GM21576 (cell line): ENCODE data around the gene PLEKHA6.
"Not testable (repeated sequence)": the region's sequence is repeated elsewhere in the genome, so short reads cannot be mapped to it uniquely, and the experiment has no call there.

Experiments used
- ATAC-seq: cut with Tn5 transposase; IDR thresholded peaks from one replicate; pipeline ENCODE4 v1.9.1; 2021; ENCODE audit warnings: mild to moderate bottlenecking, moderate library complexity; ENCODE audit not compliant: unreplicated experiment

PLEKHA6 gene

DNA sequence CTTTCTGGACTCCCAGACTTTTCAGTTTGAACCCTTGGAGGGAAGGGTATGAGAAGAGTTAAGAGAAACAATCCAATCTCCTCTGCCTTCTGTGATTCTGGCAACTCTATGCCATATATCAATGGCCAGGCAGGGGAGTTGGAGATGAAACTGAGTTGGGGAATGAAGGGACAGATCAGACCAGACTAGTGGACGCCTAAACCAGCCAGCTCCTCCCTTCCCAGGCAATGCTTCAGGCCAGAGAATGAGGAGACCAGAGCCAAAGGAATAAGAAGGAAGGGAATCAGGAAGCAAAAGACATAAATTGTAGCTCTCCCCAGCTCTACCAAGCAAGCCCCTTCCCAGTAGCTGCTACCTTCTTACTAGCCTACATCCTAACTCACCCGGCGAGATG is 22.7 kb downstream of the PLEKHA6 start:
- no peak for ATAC-seq

DNA sequence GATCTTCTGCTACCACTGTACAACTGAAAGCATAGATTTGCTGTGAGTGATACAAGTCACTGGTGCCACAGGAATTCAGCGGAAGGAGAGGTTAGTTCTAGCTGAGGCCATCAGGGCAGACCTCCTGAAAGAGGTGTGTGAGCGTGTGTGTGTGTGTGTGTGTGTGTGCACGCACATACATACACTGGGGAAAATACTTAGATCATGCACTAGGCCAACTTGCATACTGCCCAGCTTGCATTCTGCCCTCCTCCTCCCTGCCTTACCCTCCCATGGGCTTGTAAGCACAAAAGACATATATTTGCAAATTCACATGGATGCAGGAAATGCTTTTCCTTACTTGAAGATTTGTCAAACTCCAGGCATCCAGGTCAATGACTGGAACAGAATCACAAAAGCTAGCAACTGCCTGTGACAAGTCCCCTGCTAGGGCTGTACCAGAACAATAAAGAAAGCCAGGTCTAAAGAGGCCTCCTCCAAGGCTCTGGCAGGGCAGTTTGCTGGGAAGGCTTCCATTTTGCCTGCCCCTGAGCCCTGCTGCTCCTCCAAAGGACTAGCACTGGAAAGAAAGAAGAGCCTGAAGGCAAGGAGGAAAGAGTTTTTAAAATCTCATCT is 23.2 kb downstream of the PLEKHA6 start:
- no peak for ATAC-seq

DNA sequence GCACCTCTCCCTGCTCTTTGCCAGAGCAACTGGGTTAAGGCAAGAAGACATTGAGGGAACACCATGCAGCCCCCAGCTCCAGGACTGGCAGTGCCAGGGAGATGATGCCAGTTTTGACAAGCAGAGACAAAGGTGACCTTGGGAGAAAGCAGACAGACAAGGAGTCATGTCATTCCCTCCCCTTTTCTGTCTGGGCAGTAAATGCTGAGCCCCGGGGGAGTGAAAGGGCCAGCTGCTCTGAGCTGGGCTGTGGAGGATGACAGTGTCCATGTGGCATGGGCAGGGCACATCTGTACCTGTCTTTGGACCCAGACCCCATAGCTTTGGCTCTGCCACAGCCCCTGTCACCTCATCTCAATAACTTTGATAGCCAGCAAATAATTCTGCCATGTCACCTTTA is 24.2 kb downstream of the PLEKHA6 start:
- no peak for ATAC-seq

GRCh38 chr1:204335085-204335484 is 24.6 kb downstream of the PLEKHA6 start:
- ATAC-seq = no peak

DNA sequence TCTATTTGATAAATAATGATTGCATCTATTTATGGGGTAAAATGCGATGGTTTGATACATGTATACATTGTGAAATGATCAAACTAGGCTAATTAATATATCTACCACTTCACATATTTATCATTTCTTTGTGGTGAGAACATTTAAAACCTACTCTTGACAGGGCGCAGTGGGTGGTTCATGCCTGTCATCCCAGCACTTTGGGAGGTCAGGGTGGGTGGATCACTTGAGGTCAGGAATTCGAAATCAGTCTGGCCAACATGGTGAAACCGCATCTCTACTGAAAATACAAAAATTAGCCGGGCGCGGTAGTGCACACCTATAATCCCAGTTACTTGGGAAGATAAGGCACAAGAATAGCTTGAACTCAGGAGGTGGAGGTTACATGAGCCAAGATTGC is 25.3 kb downstream of the PLEKHA6 start:
- no peak for ATAC-seq

GRCh38 chr1:204333427-204333826 is 26.3 kb downstream of the PLEKHA6 start:
- no peak for ATAC-seq

GRCh38 chr1:204331847-204332487 is 27.8 kb downstream of the PLEKHA6 start:
- ATAC-seq = no peak

DNA sequence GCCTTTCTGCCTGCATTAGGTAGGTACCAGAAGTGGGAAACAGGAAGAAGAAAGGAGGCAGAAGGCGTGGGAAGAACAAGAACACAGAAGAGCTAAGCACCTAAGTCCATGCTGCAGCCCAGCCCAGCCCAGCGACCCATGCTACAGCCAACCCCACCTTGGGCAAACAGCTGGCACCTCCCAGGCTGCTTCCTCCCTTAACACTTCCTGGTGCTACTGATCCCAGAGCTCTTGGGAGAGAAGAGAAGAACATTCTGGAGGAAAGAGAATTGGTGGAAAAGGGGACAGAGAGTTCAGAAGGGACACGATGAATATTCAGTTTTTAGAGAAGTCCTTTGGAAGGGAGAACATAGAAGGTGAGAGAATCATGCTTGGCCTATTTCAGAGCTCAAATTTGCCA is 28.5 kb downstream of the PLEKHA6 start:
- no peak for ATAC-seq

DNA sequence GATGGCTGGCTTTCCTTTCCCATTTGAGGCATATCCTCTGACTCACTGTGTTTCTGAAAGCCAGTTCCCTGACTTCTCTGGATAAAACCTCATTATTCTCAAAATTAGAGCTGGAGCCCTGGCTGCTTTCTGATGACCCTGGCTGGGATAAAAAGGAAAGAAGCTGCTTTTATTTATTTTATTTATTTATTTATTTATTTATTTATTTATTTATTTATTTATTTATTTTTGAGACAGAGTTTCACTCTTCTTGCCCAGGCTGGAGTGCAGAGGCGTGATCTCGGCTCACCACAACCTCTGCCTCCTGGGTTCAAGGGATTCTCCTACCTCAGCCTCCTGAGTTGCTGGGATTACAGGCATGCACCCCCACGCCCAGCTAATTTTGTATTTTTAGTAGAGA is 31.9 kb downstream of the PLEKHA6 start:
- ATAC-seq = not testable (repeated sequence)

- ATAC-seq = no peak
Observed at GRCh38 chr1:204327359-204327758, 32.4 kb downstream of the PLEKHA6 start.

- ATAC-seq = no peak
Observed at GRCh38 chr1:204326771-204327300, 32.9 kb downstream of the PLEKHA6 start.

DNA sequence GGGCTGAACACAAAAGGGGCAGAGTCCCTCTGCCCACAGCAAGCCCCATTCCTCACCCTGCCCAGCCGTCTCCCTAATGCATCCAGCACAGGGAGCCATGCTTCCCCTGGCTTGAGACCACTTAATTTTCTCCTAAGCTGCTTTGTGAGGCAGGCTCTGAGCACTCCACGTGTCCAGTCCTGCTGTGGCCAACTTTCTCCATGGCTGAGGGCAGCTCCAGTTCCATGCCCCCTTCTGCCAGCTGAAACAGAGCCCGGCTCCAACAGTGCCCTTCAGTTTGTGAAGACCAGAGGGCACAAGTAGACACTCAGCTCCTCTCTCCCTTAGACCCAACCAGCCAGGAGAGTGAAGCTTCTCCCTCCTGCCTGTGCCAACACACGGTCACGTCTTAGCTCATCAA is 33.8 kb downstream of the PLEKHA6 start:
- ATAC-seq = no peak

GRCh38 chr1:204323887-204324286 is 35.8 kb downstream of the PLEKHA6 start:
- no peak for ATAC-seq

DNA sequence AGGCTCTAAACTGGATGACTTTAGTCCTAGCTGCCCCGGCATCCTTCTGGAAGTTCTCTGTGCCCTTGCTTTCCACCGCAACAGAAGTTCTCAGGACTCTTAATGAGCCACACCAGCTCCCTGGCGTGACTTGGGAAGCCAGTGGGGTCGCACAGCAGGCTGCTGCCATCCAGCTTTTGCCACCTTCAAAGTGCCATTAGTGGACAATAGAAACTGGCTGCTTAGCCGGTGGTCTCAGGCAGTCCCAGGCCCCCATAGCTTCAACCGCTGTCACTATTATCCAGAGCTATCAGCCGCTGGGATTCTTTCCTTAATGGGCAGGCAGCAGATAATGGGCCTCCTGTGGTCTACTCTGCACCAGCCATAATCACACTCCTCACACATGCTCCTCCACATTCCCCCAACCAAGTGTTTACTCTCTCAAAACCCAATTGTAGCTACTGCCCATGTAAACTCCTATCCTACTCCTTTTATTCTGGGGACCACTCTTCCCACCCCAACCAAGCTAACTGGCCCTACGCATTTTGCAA is 37.3 kb downstream of the PLEKHA6 start:
- ATAC-seq = no peak

- no peak for ATAC-seq
Observed at GRCh38 chr1:204321665-204322064, 38.1 kb downstream of the PLEKHA6 start.

- ATAC-seq = no peak
Observed at GRCh38 chr1:204321051-204321450, 38.7 kb downstream of the PLEKHA6 start.

- no peak for ATAC-seq
Observed at GRCh38 chr1:204320382-204320804, 39.3 kb downstream of the PLEKHA6 start.

- ATAC-seq = no peak
Observed at GRCh38 chr1:204319462-204319861, 40.3 kb downstream of the PLEKHA6 start.

DNA sequence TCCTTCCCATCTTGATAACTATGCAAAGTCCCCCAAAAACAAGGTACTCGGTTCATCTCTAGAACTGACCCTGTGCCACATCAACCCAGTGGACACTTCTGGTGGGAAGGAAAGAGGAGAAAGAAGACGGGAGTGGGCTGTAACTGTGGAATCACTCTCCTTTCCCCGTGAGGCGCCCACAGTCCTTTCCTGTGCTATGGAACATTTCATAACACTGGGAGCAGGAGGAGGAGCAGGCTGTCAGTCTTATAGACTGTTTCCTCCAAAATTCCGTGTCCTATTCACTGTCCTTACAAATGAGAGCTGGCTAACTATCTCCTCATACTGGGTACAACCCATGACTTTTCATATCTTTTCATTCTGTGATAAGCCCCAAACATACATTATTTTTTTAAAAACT is 40.7 kb downstream of the PLEKHA6 start:
- no peak for ATAC-seq

GRCh38 chr1:204318324-204318723 is 41.4 kb downstream of the PLEKHA6 start:
- no peak for ATAC-seq

DNA sequence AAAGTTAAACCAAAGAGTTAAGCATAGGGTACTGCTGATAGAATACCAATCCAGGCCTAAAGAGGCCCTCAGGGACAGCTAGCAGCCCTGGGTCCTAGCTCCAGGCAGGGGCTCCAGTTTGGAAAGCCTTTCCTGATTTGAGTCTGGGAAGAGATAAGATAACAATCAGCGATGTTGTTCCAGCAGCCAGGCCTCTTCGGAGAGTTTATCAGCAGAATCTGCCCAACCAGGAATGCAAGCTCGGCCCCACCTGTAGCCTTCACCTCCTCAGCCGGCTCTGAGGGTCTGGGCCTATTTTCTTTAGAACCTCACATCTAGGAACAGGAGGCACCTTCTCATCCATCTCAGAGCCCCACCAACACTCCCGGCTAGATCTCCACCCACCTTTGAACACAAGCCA is 42.6 kb downstream of the PLEKHA6 start:
- no peak for ATAC-seq

DNA sequence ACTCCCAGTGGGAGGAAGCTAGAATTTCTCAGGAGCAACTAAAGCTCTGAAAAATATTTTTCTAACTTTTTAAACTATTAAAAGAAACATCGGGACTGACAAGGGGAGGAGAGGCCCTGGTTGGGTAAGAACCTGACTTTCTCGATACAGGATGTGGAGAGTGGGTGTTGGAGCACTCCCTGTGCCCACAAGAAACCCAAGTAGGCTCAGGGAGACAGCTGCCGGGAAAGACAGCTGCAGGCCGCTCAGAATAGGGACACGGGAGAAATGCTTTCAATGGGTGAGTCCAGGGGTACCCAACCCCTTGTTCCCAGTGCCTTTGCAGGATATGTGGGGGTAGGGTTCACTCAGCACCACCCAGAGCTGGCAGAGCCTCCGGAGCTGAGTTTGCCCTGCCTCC is 43.6 kb downstream of the PLEKHA6 start:
- no peak for ATAC-seq
